ENCODE results near the gene IFNGR1. TPM values are rescaled to one million over a fixed set of nuclear protein-coding genes. Genes with fewer than 3 reads are reported as not detected.

Gene IFNGR1
- total RNA-seq, 1 donor from 2014 or later, result 239 TPM

- no peak for TF ChIP-seq CTCF (IDR thresholded peaks at IDR 0.05)
- Histone ChIP-seq H3K27ac (no peak overlapping the region), H3K4me3 (no peak overlapping the region), H3K27me3 (no peaks in the 10 kb centered on the region), H3K4me1 (peaks cover 6% of the 10 kb centered on the region), H3K36me3 (no peaks in the 10 kb centered on the region), H3K9me3 (no peaks in the 10 kb centered on the region)
- DNase-seq (no peak), ATAC-seq (no peak)
- intact Hi-C loops (cut with DNase I), result no loop called here
Observed at GRCh38 chr6:137161949-137162348, 57.2 kb downstream of the IFNGR1 start.

- DNase-seq (no peak), ATAC-seq (peak; percentile 69)
- H3K27me3 ChIP-seq, result no peaks in the 10 kb centered on the region
- H3K9me3 ChIP-seq, result no peaks in the 10 kb centered on the region
- intact Hi-C loops (cut with DNase I), result no loop called here
- H3K36me3 ChIP-seq, result no peaks in the 10 kb centered on the region
- TF ChIP-seq CTCF (IDR thresholded peaks at IDR 0.05), result no peak
- no peak overlapping the region for H3K4me3 ChIP-seq
- peaks cover 9% of the 10 kb centered on the region for H3K4me1 ChIP-seq
- no peak overlapping the region for H3K27ac ChIP-seq
Observed at GRCh38 chr6:137160763-137161162, 58.4 kb downstream of the IFNGR1 start.

GRCh38 chr6:137159912-137160311 is 59.3 kb downstream of the IFNGR1 start:
- H3K9me3 ChIP-seq, result no peaks in the 10 kb centered on the region
- intact Hi-C loops (cut with DNase I), result no loop called here
- DNase-seq (no peak), ATAC-seq (no peak)
- H3K27me3 ChIP-seq, result no peaks in the 10 kb centered on the region
- H3K36me3 ChIP-seq, result no peaks in the 10 kb centered on the region
- peaks cover 14% of the 10 kb centered on the region for H3K4me1 ChIP-seq
- no peak for TF ChIP-seq CTCF (IDR thresholded peaks at IDR 0.05)
- H3K27ac ChIP-seq, result no peak overlapping the region
- no peak overlapping the region for H3K4me3 ChIP-seq

- H3K36me3 ChIP-seq, result no peaks in the 10 kb centered on the region
- H3K9me3 ChIP-seq, result no peaks in the 10 kb centered on the region
- no peak overlapping the region for H3K27ac ChIP-seq
- DNase-seq, result no peak
- peak; percentile 18 for ATAC-seq
- H3K27me3 ChIP-seq, result no peaks in the 10 kb centered on the region
- no peak overlapping the region for H3K4me3 ChIP-seq
- TF ChIP-seq CTCF (IDR thresholded peaks at IDR 0.05), result no peak
- intact Hi-C loops (cut with DNase I), result no loop called here
- peaks cover 14% of the 10 kb centered on the region for H3K4me1 ChIP-seq
Observed at GRCh38 chr6:137157601-137158000, 61.6 kb downstream of the IFNGR1 start.

GRCh38 chr6:137156650-137157049 is 62.5 kb downstream of the IFNGR1 start:
- H3K27ac ChIP-seq, result no peak overlapping the region
- DNase-seq, result no peak
- ATAC-seq, result peak; percentile 40

More at GRCh38 chr6:137156650-137157049, 62.5 kb downstream of the IFNGR1 start:
- H3K36me3 ChIP-seq, result no peaks in the 10 kb centered on the region
- peaks cover 14% of the 10 kb centered on the region for H3K4me1 ChIP-seq
- TF ChIP-seq CTCF (IDR thresholded peaks at IDR 0.05), result no peak
- no peaks in the 10 kb centered on the region for H3K9me3 ChIP-seq
- H3K4me3 ChIP-seq, result no peak overlapping the region
- no peaks in the 10 kb centered on the region for H3K27me3 ChIP-seq
- intact Hi-C loops (cut with DNase I), result no loop called here

Measured in upper lobe of right lung (tissue), 1 donor.